DMS 273 treated with DMSO at 0.1 percent for 48 hours (cell line): ENCODE results near the gene SLC6A13.
"Not testable (repeated sequence)": the region's sequence is repeated elsewhere in the genome, so short reads cannot be mapped to it uniquely, and the experiment has no call there.

Experiments used
- DNase-seq: peaks from one replicate; lab custom pipeline; 2025; lab: John Stamatoyannopoulos, UW

The SLC6A13 gene

DNA sequence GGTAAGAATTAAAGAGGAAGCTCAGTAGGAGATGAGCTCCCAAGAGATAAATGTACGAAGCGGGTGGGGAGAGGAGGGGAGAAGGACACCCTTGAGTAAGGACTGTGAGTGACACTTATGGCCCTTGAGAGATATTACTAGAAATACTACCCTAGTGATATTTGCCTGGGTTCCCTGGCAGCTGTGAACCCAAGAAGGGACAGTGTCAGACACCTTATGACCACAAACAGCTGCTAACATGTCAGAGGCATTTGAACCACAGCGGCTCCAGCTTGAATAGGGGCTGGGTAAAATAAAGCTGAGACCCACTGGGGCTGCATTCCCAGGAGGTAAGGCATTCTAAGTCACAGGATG lies 29.0 kb downstream of the SLC6A13 start:
- DNase-seq: no peak

DNA sequence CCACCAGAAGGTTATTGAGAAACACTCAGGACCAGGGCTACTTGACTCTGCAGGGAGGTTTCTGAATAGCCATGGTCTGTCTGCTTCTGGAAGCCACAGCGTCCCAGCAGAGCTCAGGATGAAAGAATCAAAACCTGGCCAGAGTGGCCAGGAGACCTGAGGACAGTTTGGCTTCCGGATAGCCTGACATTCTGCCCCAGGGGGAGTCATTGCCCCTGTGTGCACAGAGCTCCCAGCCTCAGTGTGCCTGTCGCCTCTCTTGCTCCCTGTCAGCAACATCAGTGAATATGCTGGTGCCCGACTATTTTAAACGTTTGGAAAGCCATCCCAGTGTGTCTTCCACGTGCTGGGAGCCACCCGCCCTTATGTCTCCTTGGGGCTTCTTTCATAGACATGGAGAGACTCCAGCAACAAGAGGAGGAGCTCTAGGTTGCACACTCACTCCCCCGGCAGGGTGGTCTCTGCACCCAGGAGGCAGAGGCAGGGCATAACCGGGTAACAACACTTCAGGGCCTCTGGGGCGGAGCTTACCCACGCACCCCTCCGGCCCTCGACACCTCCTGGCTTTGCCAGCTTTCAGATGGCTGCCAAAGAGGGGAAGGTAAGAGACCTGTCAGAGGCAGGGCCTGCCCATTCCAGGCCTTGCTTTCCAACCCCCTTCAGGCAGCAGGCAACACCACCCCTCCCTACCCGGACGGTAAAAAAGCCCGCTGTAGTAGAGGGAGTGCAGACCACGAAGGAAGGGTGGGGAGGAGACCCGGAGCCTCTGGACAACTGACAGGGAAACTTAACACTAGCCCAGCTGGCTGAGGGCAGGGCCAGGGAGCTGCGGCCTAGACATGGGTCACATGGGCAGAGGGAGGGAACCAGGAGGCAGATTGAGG lies 29.7 kb downstream of the SLC6A13 start:
- no peak for DNase-seq

DNA sequence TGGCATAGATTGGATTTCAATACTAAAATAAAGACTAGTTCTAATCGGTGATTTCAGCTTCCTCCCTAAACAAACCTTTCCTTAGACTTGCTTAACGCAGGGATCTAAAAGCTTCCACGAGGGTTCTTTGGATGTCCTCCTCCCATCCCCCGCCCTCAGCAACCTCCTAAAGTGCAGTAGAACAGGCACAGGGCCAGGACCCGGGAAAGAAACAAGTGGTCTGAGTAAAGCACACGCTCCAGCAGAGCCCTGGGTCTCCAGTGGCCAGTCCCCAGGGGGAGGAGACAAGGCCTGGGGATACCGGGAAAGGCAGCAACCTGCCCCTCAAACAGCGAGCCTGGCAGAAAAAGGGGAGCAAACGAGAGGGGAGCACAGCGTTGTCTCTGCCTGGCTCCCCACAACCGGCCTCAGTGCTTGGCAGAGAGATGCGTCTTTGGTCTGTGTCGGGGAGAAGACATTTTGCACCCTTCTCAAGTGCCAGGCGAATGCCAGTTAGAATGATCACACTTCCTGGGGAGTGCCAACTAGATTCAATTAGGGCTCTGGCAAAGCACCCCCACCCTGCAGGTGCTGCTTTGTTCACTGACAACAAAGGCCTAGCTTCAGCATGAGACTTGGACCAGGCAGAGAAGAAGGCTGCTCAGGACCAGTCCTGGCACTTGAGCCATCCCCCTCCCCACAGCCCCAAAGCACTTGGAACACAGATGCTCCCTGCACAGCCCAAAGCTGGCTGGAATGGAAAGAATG lies 31.5 kb downstream of the SLC6A13 start:
- no peak for DNase-seq

DNA sequence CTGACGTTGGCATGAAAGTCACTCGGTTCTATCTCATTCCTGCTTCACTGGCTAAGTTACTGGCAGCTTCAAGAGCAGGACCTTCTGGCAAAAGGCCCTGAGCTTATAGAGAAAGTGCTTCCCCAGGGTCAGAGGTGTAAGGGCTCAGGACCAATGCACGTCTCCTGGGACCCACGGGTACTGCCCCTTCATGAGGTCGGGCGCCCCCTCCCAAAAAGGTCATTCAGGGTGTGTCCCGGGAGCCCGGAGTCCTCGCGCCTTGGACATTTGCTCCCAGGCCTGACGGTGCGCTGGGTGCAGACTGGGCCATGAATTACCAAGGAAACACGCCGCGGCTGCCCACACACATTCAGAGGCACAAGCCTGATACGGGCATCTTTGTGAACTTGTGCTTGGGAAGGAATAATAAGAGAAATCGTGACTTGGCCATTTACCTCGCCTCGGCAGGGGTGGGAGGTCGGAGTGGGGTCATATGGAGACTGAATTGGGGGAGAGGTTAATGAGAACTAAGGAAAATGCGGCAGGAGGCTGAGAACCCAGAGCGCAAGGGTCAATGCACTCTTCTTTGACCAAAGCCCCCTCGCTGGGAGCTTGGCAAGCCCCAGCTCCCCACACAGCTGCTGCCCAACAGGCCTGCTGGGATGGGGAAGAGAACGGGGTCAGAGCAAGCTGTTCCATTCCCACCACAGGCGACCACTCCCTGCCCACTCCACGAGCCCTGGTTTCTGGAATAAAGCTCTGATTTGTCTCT lies 33.0 kb downstream of the SLC6A13 start:
- no peak for DNase-seq

DNA sequence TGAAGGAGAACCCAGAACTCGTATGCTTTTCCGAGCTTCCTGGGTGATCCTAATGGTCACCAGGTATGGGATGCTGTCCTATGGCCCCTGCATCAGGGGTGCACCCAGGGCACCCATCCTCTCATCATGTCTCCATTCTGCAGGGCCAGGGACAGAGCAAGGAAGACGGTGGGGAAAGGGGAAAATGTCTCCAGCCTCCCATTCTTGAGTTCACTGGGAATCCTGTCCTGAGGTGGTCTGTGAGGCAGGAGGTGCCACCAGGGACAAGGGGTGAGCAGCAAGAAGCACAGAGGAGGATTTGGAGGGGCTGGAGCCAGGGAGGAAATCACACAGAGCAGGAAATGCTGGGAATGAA lies 33.8 kb downstream of the SLC6A13 start:
- no peak for DNase-seq

DNA sequence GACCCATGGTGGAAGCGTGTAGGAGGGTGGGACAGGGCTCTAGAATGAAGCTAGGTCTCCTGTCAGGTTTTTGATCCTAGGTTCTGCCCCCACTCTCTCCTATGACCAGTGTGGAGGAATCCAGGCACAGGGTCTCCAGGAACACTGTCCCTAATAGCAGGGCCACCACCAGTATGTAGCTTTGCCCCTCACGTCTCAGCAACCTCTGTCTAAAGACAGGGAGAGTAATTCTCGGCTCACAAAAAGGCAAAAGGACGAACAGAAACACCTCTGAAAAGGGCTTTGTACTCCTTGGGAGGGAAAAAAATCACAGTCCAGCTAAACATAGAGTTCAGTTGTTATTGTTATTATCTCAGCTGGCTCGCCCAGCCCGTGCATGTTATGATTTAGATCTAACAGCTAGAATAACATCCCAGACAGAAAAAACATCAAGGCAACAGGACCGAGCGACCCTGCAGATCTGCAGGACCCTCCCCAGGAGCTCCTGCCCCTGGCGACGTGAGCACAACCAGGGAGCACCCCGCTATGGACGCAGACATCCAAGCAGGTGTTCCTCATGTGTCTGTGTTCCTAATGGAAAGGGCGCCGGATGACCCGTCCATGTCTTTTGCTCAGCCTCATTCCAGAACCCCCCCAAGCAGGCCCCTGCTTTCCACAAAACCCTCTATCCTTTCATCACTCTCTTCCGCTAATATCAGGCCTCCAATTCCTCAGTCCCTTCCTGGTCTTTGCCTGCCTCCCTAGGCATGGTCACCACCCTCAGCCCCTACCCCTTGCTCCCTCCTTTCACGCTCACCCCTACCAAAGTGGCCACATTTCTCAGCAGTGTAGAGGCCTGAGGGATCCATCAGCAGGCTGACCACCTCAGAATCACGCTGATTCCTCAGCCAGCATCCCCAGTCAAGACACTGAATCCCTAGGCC lies 34.5 kb downstream of the SLC6A13 start:
- no peak for DNase-seq

DNA sequence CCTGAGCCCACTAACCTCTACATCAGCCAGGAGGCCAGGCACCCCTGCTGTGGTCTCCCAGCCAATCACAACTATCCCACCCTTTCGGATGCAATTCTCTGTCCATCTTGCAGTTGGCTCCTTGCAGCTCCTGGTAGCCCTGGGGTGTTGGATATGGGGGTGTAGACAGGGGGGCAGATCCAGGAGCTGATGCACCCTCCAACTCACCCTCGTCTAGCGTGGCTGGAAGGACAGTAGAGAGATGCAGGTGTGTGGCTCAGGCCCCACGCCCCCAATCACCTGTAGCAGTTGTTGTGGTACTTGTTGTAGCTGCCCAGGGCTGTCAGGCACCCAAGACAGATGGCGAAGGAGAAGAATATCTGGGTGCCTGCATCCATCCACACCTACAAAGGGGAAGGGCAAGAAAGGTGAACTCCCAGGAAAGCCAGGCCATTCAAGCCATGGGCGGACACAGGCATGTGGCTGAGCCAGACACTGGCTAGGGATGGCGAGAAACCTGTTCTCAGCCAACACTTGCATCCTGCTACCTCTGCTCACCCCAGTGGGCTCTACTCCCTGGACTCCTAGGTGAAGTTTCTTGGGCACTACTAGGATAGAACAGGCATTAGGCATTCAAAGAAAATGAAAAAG lies 35.2 kb downstream of the SLC6A13 start:
- DNase-seq: no peak

DNA sequence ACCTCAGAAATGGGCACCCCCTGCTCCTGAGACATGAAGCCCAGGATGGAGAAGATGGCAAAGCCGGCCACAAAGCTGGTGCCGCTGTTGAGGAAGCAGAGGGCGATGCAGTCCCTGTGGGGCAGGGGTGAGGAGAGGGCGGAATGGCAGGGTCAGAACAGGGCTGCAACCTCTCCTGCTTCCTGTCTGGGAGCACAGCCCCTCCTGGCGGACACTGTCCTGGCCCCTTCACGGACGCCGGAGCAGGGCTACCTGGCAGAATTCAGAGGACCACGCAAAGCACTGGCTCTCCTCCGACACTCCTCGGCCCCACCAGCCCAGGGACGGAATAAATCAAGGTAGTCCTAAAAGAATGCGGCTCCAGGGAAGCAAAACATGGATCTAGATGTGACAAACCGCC lies 36.2 kb downstream of the SLC6A13 start:
- no peak for DNase-seq

DNA sequence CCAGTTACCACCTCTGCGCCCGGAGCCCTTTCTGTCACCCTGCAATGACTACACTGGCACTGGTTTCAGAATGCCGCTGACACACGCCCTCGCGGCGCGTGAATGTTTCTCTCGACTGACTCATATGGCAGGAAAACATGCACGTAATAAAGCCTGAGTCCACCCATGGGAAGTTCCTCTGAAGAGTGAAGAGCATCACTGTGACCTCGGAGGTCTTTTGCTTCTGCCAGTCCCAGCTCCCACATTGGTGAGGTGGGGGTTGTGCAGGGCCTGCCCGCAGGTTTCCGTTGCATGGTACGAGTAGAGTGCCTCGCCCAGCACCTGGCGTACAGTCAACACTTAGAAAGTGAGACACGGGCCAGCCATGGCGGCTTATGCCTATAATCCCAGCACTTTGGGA lies 37.6 kb downstream of the SLC6A13 start:
- no peak for DNase-seq

DNA sequence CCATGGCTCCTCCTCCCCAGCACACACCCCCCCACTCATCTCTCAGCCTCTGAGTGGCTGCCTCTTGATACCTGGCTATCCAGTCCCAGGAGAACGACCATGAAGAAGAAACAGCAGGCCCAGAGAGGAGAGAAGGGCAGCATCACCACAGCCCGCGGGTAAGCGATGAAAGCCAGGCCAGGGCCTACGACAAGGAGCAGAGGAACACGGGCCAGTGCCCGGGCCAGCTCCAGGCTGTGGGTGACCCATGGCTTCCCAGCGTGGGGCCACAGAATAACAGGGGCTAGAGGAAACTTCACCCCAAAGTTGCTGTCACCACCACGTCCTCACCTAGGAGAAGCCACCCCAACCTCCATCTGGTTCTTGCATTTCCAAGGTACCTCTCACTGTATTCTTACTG lies 38.3 kb downstream of the SLC6A13 start:
- no peak for DNase-seq

DNA sequence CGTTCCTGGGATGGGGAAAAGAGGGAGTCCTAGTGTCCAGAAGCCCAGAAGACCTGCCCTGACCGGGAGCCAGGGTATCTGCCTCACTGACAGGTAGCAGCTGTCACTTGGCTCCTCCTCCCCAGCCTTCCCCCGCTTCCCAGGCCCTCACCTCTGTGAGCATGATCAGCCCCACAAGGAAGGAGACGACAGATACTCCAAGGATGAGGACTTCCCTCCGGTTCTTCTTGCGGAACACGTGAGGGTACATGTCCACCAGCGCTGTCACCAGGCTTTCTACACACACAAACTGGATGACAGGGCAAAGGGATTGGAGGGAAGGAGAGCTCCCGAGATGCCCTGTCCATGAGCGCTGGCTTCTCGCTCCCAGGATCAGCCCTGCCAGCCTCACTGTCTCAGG lies 38.8 kb downstream of the SLC6A13 start:
- no peak for DNase-seq

DNA sequence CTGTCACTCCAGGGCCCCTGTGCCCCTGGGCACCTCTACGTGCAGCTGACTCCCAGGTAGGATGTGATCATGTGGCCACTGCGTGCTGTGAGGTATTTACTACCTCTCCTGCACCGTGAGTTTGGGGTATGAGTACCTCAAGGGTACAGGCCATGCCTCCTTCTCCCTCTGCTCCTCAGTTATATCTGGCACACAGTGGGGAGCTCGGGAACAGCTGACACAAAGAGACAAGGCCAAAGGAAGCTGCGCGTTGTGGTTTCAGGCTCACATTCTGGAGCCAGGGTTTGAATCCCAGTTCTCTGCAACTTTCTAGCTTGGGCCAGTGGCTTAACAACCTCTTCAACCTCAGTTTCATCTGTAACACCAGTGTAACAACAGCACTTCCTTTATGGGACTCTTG lies 40.9 kb downstream of the SLC6A13 start:
- DNase-seq: no peak

DNA sequence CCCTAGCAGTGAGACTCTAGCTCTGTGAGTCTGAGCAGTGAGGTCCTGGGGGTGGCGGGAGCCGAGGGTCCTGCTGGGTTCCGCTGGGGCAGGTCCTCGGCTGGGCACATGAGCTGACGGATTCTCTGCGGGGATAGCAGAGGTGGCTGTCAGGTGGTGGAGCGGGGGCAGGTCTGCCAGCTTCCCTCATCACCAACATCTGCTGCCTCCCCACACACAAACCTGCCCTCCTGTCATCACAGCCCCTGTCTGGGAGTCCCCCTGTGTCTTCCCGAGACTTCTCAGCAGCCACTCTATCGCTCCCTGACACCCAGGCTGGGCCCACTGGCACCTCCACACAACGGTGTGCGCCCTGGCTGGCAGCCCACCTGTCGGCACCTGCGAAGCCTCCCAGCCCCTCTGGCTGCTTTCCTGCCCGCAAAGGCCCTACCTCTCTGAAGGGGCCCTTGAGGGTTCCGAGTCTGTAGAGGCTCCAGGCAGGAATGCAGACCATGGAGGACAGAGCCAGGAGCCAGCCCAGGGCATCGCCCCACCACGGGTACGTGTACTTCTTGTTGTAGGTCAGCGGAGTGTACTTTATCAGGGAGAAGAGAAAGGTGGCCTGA lies 41.6 kb downstream of the SLC6A13 start:
- DNase-seq: no peak

DNA sequence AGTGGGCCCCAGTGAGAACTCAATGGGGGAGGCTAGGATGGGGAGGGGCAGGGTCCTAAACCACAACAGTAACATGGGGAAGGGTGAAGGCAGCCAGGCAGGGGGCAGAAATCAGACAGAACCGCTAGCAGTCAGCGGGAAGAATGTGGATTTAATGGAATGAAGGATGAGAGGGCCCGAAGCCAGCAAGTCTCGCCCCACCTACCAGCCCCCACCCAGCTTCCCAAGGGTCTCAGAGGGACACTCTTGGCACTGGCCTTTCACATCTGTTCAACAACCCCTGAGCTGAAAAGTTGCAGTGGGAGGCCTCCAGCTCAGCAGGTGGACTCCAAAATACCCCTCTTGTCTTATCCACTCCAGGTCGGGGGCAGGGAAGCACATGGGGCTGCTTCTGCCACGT lies 42.1 kb downstream of the SLC6A13 start:
- DNase-seq: no peak

DNA sequence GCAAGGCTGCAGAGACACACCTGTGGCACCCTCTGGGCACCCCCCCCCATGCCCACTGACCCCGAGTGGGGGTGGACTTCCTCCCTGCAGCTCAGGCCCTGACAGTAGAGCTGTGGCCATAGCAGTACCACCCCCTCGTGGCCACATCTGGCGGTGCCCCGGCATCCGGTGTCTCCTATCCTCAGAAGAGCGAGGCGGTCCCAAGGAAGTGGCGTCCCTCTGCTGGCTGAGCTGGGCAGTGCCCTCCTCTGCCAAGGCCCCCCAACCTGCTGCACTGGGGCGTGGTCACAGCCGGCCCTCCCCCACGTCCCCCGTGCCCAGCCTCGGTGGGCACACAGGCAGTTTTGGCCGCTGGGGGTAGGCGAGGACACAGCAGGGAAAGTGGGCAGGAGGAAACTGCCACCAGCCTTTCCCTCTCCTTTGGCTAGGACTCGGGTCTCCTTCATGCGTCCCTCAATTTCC lies 42.7 kb downstream of the SLC6A13 start:
- no peak for DNase-seq

DNA sequence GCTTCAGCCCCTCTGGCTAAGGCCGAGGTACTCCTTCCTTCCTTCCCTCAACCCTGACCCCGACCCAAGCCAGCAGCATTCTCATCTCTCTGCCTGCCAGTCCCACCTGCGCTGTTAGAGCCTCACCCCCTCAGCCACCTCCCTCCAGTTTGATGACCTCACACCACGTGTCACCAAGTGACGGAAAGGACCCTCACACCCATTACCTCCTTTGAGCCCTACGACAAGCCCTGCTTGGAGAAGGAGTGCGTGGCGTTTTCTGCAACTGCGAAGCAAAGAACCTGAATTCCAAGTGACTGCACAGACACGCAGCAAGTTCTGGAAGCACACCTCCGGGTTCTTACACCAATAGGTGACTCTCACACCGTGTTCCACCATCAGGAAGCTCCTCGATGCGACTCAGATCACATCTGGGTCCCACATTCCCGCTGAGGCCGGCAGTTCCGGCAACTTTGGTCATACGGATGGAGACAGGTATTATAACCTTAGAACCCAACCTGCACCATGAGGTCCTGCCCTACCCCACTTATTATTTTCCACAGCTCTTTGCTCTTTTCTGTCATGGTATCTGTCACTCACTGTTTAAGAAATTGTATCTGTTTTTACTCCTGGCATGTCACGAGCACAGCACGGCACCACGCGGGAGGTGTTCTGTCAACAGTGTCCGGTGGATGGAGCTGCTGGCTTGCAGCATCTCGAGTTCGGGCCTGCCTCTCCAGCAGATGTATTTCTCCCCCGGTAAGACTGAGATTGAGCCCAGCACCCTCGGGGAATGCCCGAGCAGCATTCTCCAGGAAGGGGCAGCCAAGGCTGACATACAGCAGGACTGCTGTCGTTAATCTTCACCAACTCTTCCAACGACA lies 43.7 kb downstream of the SLC6A13 start:
- DNase-seq: no peak

DNA sequence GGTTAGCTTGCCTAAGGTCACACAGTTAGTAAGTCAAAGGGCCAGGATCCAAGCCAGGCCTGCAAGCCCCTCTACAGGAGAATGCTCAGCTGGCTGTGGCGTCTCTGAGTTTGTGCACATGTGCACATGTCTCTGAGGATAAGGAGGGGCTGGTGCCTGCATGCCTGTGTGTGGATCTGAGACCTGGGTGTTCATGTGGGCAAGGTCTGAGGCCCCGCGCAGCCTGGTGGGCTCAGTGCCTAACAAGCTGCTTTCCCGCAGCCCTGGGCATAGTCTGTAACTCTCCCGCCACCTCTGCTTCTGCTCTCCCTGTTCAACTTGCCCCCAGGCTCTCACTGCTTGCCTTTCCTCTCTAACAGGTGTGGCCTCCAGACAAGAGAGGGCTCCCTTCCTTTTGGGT lies 44.4 kb downstream of the SLC6A13 start:
- DNase-seq: no peak

DNA sequence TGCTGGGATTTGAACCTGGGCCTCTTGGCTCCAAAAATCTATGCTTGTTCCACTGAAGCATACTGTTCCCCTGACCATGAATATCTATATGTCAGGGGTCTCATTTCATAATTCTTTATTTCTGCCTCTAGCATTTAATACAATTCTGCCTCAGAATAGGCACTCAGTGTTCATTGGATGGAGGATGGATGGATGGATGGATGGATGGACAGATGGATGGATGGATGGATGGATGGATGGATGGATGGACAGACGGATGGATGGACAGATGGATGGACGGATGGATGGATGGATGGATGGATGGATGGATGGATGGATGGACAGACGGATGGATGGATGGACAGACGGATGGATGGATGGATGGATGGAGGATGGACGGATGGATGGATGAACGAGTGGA lies 45.6 kb downstream of the SLC6A13 start:
- not testable (repeated sequence) for DNase-seq

DNA sequence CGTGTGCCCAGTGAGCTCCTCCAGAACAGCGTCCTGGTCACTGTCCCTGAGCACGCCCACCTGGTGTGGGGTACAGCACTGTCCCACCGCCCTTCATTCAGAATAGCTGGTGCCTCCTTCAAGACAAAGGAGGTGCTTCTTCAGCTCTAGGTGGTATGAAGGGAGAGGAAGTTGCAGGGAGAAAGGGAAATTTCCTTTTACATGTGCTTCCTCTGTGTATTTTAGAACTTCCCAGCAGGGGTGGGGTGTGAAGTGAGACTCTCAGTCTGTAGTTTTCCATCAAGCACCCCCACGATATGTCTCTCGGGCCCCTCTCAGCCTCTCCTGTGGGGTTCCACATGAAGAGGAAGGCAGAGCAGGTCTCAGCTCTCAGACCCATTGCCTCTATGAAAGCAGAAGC lies 47.5 kb downstream of the SLC6A13 start:
- no peak for DNase-seq
